HepG2 (cell line): Measurements from ENCODE around the gene ST6GALNAC3. TPM values are rescaled to one million over a fixed set of nuclear protein-coding genes. Genes with fewer than 3 reads are reported as not detected.
A peak's percentile ranks its signal among the peaks of the same experiment; 100 is the strongest.

Source experiments
- ATAC-seq: fragments of 200-7000 bp; cut with Tn5 transposase; 3 replicates; pipeline ENCODE4 v1.9.1; 2020; ENCODE audit warnings: mild to moderate bottlenecking, moderate library complexity
- BruUV-seq: library from RNA; stranded (reverse); fragments of 400-500 nt; replicated peaks from 2 replicates; lab custom pipeline; 2021; lab: Mats Ljungman, UMichigan
- CTCF ChIA-PET: fragments of 300-600 bp; formaldehyde crosslinking; extraction: SDS; loops from one replicate; lab custom pipeline; 2021; ENCODE audit warnings: low total read pairs, inconsistent platforms, low intra/inter-chr PET ratio; lab: Yijun Ruan, JAX
- POLR2A ChIA-PET: fragments of 350-600 bp; sonication (Branson Sonifier 250); formaldehyde crosslinking; loops from one replicate; lab custom pipeline; 2020; ENCODE audit warnings: antibody characterized with exemption, inconsistent platforms; lab: Yijun Ruan, JAX
- DNase-seq: peaks from one replicate; pipeline ENCODE4 v3.0.0-alpha.2; 2015; ENCODE audit warnings: low spot score
- FAIRE-seq: peaks from 3 replicates; lab custom pipeline; 2011; peaks lifted over from hg19 to GRCh38; lab: Jason Lieb, UNC
- H2AFZ ChIP-seq: one replicate; pipeline ENCODE4 v1.6.1; 2011; ENCODE audit warnings: low read length, inconsistent platforms
- H3K27ac ChIP-seq: fragments of 300-600 bp; 3 replicates; pipeline ENCODE4 v1.8.0; 2011; ENCODE audit warnings: mixed run types, mild to moderate bottlenecking, mixed read lengths, low read length, inconsistent platforms; ENCODE audit not compliant: insufficient read depth; ENCODE audit errors: extremely low read length
- H3K27me3 ChIP-seq, 2 experiments: fragments of 200-600 bp in 1 of 2; 2 replicates in 1 of 2; 3 replicates in 1 of 2; pipeline versions ENCODE4 v1.6.0 to v1.8.0; 2011; ENCODE audit warnings: low read length in 2 of 2, mild to moderate bottlenecking in 2 of 2, moderate library complexity in 2 of 2, inconsistent platforms in 1 of 2; ENCODE audit not compliant: insufficient read depth in 2 of 2, control insufficient read depth in 1 of 2
- H3K36me3 ChIP-seq, 2 experiments: fragments of 200-600 bp in 1 of 2; replicated peaks in 1 of 2; 2 replicates in 1 of 2; 3 replicates in 1 of 2; pipeline versions ENCODE4 v1.5.1 to v1.8.0; 2011; ENCODE audit warnings: low read length in 2 of 2, inconsistent platforms in 1 of 2; ENCODE audit not compliant: insufficient read depth in 2 of 2, control insufficient read depth in 1 of 2
- H3K4me1 ChIP-seq: 2 replicates; pipeline ENCODE4 v1.5.1; 2012; ENCODE audit warnings: low read length, inconsistent platforms; ENCODE audit not compliant: insufficient read depth
- H3K4me2 ChIP-seq: 2 replicates; pipeline ENCODE4 v1.6.0; 2011; ENCODE audit warnings: low read depth, low read length, inconsistent platforms
- H3K4me3 ChIP-seq, 3 experiments: fragments of 200-600 bp in 1 of 3; sonication (generic), shearing (Covaris generic) in 1 of 3; replicated peaks in 1 of 3; 2 replicates each; pipeline ENCODE4 v1.5.1; 2011 to 2016; ENCODE audit warnings: low read length in 3 of 3, inconsistent platforms in 2 of 3, low read depth in 2 of 3, mild to moderate bottlenecking in 2 of 3, control low read depth in 1 of 3, mixed read lengths in 1 of 3; ENCODE audit not compliant: insufficient read depth in 1 of 3
- H3K79me2 ChIP-seq: one replicate; pipeline ENCODE4 v1.6.1; 2011; ENCODE audit warnings: low read length, inconsistent platforms; ENCODE audit not compliant: insufficient read depth
- H3K9ac ChIP-seq: 2 replicates; pipeline ENCODE4 v1.6.0; 2011; ENCODE audit warnings: mild to moderate bottlenecking, low read depth, low read length, inconsistent platforms; ENCODE audit not compliant: insufficient read depth
- H3K9me3 ChIP-seq: 2 replicates; pipeline ENCODE4 v1.5.1; 2012; ENCODE audit warnings: mild to moderate bottlenecking, low read length
- H4K20me1 ChIP-seq: 2 replicates; pipeline ENCODE4 v1.6.0; 2011; ENCODE audit warnings: inconsistent platforms, mild to moderate bottlenecking, low read length, moderate library complexity; ENCODE audit not compliant: insufficient read depth
- BRCA1 ChIP-seq: sonication (generic); formaldehyde crosslinking; IDR thresholded peaks from 2 replicates; pipeline ENCODE4 v1.4.0; 2020; ENCODE audit warnings: missing genetic modification reagents
- CBFB ChIP-seq: sonication (generic); formaldehyde crosslinking; IDR thresholded peaks from 2 replicates; pipeline ENCODE4 v1.4.0; 2020; ENCODE audit warnings: missing genetic modification reagents
- DNMT1 ChIP-seq: sonication (generic); formaldehyde crosslinking; IDR thresholded peaks from 2 replicates; pipeline ENCODE4 v1.5.1; 2020; ENCODE audit warnings: mild to moderate bottlenecking, missing genetic modification reagents
- EEA1 ChIP-seq: sonication (generic); formaldehyde crosslinking; IDR thresholded peaks from 2 replicates; pipeline ENCODE4 v1.5.1; 2020; ENCODE audit warnings: mild to moderate bottlenecking, missing genetic modification reagents, borderline replicate concordance
- EHMT2 ChIP-seq: fragments of 200-600 bp; sonication (generic); IDR thresholded peaks from 2 replicates; pipeline ENCODE4 v1.7.0; 2017; ENCODE audit warnings: antibody characterized with exemption, low read depth, low read length, borderline replicate concordance
- FOXP1 ChIP-seq, 2 experiments: fragments of 450-650 bp in 1 of 2; IDR thresholded peaks; 2 replicates each; pipeline ENCODE4 v1.6.1; 2017 to 2018; ENCODE audit warnings: antibody characterized with exemption in 1 of 2
- GABPA ChIP-seq, 2 experiments: IDR thresholded peaks; 2 replicates each; pipeline ENCODE4 v1.6.1; 2011 to 2016; ENCODE audit warnings: low read depth in 2 of 2, low read length in 1 of 2, missing biosample characterization in 1 of 2, missing genetic modification characterization in 1 of 2
- GLI4 ChIP-seq: sonication (generic); formaldehyde crosslinking; IDR thresholded peaks from 2 replicates; pipeline ENCODE4 v1.5.1; 2020; ENCODE audit warnings: missing genetic modification reagents, mild to moderate bottlenecking, moderate library complexity, borderline replicate concordance
- GZF1 ChIP-seq: sonication (generic); formaldehyde crosslinking; IDR thresholded peaks from 2 replicates; pipeline ENCODE4 v1.5.1; 2020; ENCODE audit warnings: mild to moderate bottlenecking, missing genetic modification reagents
- KDM1A ChIP-seq: IDR thresholded peaks from 2 replicates; pipeline ENCODE4 v1.6.1; 2016; ENCODE audit warnings: missing compliant biosample characterization
- SIN3A ChIP-seq: IDR thresholded peaks from 2 replicates; pipeline ENCODE4 v1.6.1; 2011; ENCODE audit warnings: low read depth, mild to moderate bottlenecking, control low read depth, low read length, borderline replicate concordance
- SOX5 ChIP-seq: IDR thresholded peaks from 2 replicates; pipeline ENCODE4 v1.6.1; 2016; ENCODE audit warnings: borderline replicate concordance
- ZNF12 ChIP-seq: sonication (generic); formaldehyde crosslinking; IDR thresholded peaks from 2 replicates; pipeline ENCODE4 v1.5.0; 2020; ENCODE audit warnings: missing genetic modification reagents
- ZNF20 ChIP-seq: sonication (generic); formaldehyde crosslinking; IDR thresholded peaks from 2 replicates; pipeline ENCODE4 v1.4.0; 2020; ENCODE audit warnings: mild to moderate bottlenecking, moderate library complexity, missing genetic modification reagents
- ZNF354B ChIP-seq: sonication (generic); formaldehyde crosslinking; IDR thresholded peaks from 2 replicates; pipeline ENCODE4 v1.8.0; 2022; ENCODE audit warnings: mild to moderate bottlenecking, missing genetic modification reagents
- ZNF670 ChIP-seq: sonication (generic); formaldehyde crosslinking; IDR thresholded peaks from 2 replicates; pipeline ENCODE4 v1.8.0; 2022; ENCODE audit warnings: mild to moderate bottlenecking, missing genetic modification reagents, borderline replicate concordance
- WGBS: methylation state at CpG from one replicate; pipeline ENCODE4 v1.1.6; 2017; ENCODE audit warnings: low lambda C conversion rate; 5-methylcytosine and 5-hydroxymethylcytosine counted together
- in situ Hi-C: cut with HindIII; loops from 2 replicates; pipeline ENCODE4 v1.10.0; 2017; ENCODE audit warnings: low pct_unique_long_range_greater_than_20kb; ENCODE audit not compliant: extremely low pct_ligation_motif_present
- intact Hi-C: fragments of 100-400 bp; cut with micrococcal nuclease; formaldehyde crosslinking; loops from one replicate; pipeline ENCODE4 v1.10.0; 2022; ENCODE audit not compliant: unreplicated experiment
- polyA plus RNA-seq, 8 experiments: library from polyadenylated mRNA; depleted of rRNA in 3 of 8; stranded (reverse) in 7 of 8; unstranded in 1 of 8; fragments of >200 nt; fragmentation: Illumina TruSeq in 4 of 8; extraction: Trizol in 4 of 8; gene quantifications; 2 replicates each; pipeline versions ENCODE4 v1.2.1 to v1.2.3, GENCODE V29; 2011 to 2016; ENCODE audit warnings: low read depth in 4 of 8, missing spikeins in 1 of 8, mixed read lengths in 1 of 8; ENCODE audit not compliant: insufficient read depth in 1 of 8
- total RNA-seq, 5 experiments: library from RNA; depleted of rRNA; stranded (reverse); fragments of >200 nt; fragmentation: Illumina TruSeq; extraction: Trizol; gene quantifications; 2 replicates each; pipeline ENCODE4 v1.2.3, GENCODE V29; 2016; ENCODE audit warnings: low read depth in 1 of 5
- TF ChIP-seq, protein P1 (sequence below): sonication (generic); formaldehyde crosslinking; IDR thresholded peaks from 2 replicates; pipeline ENCODE4 v1.5.0; 2020; ENCODE audit warnings: mild to moderate bottlenecking, missing genetic modification reagents, borderline replicate concordance
- TF ChIP-seq, protein P2 (sequence below): sonication (generic); formaldehyde crosslinking; IDR thresholded peaks from 2 replicates; pipeline ENCODE4 v1.4.0; 2020; ENCODE audit warnings: missing genetic modification reagents

The ST6GALNAC3 gene
- total and polyA plus RNA-seq, 2 of the 13 experiments (the other 11 are each of a cell fraction or from before 2014, with no cell fraction given), result not detected

DNA sequence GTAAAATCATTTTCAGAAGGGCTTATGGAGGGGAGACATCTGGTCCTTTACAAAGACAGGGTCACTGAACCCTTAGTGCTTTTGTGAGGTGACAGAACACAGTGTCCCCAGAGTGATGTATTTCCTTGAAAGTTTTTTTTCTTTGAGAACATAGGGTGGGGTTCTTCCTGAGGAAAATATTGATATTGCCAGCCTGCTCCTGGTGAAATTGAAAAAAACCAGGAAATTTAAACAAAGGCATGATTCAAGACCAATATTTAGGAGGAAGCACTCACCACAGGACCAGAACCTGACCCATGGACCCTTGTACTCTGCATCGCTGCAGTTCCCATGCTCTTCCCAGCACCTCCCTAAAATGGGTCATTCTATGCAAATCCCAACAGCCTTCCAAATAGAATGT, 63.7 kb downstream of the ST6GALNAC3 start (continued):
- TF ChIP-seq EEA1, result no peak
- no peak for TF ChIP-seq ZNF20 (CRISPR knock-in tag)

- ChIA-PET POLR2A (no interaction called here), CTCF (no interaction called here)
- in situ Hi-C loops, result no loop called here
- no peak for DNase-seq
- Histone ChIP-seq H3K27ac (no peak overlapping the region), H3K36me3 (no peaks in the 10 kb centered on the region), H3K79me2 (no peaks in the 10 kb centered on the region), H3K9me3 (no peaks in the 10 kb centered on the region), H2AFZ (no peak overlapping the region), H4K20me1 (no peaks in the 10 kb centered on the region), H3K9ac (no peak overlapping the region), H3K4me1 (no peaks in the 10 kb centered on the region), H3K4me3 (no peak overlapping the region), H3K4me2 (no peak overlapping the region), H3K27me3 (no peaks in the 10 kb centered on the region; a peak in 1 of 5 replicates)
- no TSS peak for BruUV-seq
- ATAC-seq, result peak; percentile 90
- no peak for FAIRE-seq
- intact Hi-C loops, result no loop called here
- 6% methylated on average over 1 of the region's 1 CpG for WGBS
- TF ChIP-seq SIN3A (no peak), GZF1 (CRISPR knock-in tag) (no peak), GABPA (IDR thresholded peaks at IDR 0.05; ENCODE audit: low read depth, low read length) (no peak), GABPA (CRISPR knock-in tag; IDR thresholded peaks at IDR 0.05; ENCODE audit: low read depth) (peak; percentile 39; the same call in 1 of the 2 replicates), BRCA1 (CRISPR knock-in tag) (no peak), CBFB (CRISPR knock-in tag) (no peak), DNMT1 (CRISPR knock-in tag) (no peak), FOXP1 (IDR thresholded peaks at IDR 0.05) (no peak), FOXP1 (CRISPR knock-in tag; IDR thresholded peaks at IDR 0.05) (peak; percentile 28; the same call in 1 of the 2 replicates), ZNF12 (CRISPR knock-in tag) (peak; percentile 62; the same call in 1 of the 2 replicates), ZNF354B (no peak), SOX5 (CRISPR knock-in tag) (0 out of 2 replicates have a peak, but pooled peaks have one; percentile 15), KDM1A (no peak), ZNF670 (no peak), GLI4 (no peak), EHMT2 (no peak)
- TF ChIP-seq, protein P1, sequence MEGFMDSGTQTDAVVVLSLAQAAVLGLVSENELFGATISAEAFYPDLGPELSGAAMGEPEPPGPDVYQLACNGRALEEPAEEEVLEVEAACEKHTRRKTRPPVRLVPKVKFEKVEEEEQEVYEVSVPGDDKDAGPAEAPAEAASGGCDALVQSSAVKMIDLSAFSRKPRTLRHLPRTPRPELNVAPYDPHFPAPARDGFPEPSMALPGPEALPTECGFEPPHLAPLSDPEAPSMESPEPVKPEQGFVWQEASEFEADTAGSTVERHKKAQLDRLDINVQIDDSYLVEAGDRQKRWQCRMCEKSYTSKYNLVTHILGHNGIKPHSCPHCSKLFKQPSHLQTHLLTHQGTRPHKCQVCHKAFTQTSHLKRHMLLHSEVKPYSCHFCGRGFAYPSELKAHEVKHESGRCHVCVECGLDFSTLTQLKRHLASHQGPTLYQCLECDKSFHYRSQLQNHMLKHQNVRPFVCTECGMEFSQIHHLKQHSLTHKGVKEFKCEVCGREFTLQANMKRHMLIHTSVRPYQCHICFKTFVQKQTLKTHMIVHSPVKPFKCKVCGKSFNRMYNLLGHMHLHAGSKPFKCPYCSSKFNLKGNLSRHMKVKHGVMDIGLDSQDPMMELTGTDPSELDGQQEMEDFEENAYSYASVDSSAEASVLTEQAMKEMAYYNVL (CRISPR knock-in tag), result 0 out of 2 replicates have a peak, but pooled peaks have one; percentile 18
- TF ChIP-seq, protein P2, sequence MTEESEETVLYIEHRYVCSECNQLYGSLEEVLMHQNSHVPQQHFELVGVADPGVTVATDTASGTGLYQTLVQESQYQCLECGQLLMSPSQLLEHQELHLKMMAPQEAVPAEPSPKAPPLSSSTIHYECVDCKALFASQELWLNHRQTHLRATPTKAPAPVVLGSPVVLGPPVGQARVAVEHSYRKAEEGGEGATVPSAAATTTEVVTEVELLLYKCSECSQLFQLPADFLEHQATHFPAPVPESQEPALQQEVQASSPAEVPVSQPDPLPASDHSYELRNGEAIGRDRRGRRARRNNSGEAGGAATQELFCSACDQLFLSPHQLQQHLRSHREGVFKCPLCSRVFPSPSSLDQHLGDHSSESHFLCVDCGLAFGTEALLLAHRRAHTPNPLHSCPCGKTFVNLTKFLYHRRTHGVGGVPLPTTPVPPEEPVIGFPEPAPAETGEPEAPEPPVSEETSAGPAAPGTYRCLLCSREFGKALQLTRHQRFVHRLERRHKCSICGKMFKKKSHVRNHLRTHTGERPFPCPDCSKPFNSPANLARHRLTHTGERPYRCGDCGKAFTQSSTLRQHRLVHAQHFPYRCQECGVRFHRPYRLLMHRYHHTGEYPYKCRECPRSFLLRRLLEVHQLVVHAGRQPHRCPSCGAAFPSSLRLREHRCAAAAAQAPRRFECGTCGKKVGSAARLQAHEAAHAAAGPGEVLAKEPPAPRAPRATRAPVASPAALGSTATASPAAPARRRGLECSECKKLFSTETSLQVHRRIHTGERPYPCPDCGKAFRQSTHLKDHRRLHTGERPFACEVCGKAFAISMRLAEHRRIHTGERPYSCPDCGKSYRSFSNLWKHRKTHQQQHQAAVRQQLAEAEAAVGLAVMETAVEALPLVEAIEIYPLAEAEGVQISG (CRISPR knock-in tag), result no peak
Observed at GRCh38 chr1:76140227-76140626, 65.7 kb downstream of the ST6GALNAC3 start.
